ENCODE results near the gene PDE3B. TPM values are rescaled to one million over a fixed set of nuclear protein-coding genes. Genes with fewer than 3 reads are reported as not detected.

Gene PDE3B
- polyA plus RNA-seq, 1 of the 3 experiments (the other 2 are of a cell fraction), result 0.26 TPM

DNA sequence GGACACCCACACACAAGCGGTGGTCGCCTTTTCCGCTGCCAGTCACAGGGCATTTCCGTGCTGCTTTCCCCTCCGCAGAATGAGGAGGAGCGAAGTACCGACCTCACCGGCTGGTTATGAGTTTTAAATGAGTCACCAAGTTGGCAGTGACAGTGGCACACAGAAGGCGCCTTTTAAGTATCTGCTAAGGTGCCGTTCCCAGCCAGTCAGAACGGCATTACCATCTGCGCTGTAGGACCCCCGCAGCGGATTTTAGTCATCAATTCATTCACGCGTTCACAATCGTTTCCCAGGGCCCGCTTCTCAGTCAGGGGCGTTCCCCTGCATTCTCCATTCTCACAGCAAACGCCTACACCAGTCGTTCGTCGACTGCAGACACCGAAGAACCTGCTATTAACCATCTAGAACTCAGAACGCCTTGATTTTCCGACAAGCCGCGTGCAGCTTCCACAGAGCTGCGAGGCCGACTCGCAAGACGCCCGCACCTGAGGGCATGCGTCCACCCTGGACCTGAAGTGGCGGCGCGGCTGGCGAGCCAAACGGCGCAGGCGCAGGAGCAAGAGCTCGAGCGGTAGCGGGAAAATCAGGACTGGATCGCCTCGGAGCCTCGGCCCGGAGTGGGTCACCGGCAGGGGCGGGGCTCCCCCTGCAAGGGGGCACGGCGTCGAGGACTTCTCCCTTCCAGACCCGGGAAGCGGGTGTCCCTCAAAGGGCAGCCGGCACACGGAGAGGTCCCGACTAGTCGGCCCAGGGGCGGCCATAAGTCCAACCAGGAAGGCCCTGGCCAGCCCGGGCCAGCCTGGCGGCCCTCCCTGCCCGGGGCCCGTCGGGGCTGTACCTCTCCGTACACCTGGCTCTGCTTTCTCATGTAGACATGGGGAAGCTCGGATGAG, 247.8 kb downstream of the PDE3B start:
- Histone ChIP-seq H3F3A (replicated peaks; ENCODE audit: insufficient read depth) (no peaks in the 10 kb centered on the region), H2AFZ (ENCODE audit: low read depth) (peak overlapping the region; percentile 98), H3K27me3 (ENCODE audit: insufficient read depth) (no peaks in the 10 kb centered on the region), H3K79me2 (ENCODE audit: insufficient read depth) (peaks cover 11% of the 10 kb centered on the region; the same call in 1 of the 2 replicates), H3K27ac (ENCODE audit: low read depth in 2 of 2, low read length in 1 of 2) (peak overlapping the region; percentile 80 to 87), H3K4me3 (ENCODE audit: low read depth in 2 of 2, low read length in 1 of 2) (peak overlapping the region; percentile 75 to 88), H3K9me3 (no peaks in the 10 kb centered on the region), H3K4me2 (peak overlapping the region; percentile 90), H4K20me1 (ENCODE audit: insufficient read depth) (no peaks in the 10 kb centered on the region), H3K9ac (peak overlapping the region; percentile 77), H3K36me3 (replicated peaks in 1 of 2; ENCODE audit: control insufficient read depth in 1 of 2, insufficient read depth in 2 of 2, low read length in 1 of 2) (no peaks in the 10 kb centered on the region), H3K9me2 (no peaks in the 10 kb centered on the region), H3K4me1 (ENCODE audit: control insufficient read depth in 1 of 2, insufficient read depth in 2 of 2, low read depth in 1 of 2, low read length in 1 of 2) (no peaks in the 10 kb centered on the region; a peak in 2 of 4 replicates)
- CTCF ChIA-PET, result interaction anchor here (0.6 to 8.0 kb wide), 13 partner anchors 8 to 436 kb away, joined by 3 to 62 read pairs (median 3); partner anchors contain the start of gene CALCB
- under 1% methylated on average over 23 of the region's 67 CpGs for WGBS (ENCODE audit: low lambda C conversion rate)
- POLR2A ChIA-PET, result interaction anchor here (0.8 to 2.0 kb wide), 4 partner anchors 247 to 371 kb away, joined by 3 to 13 read pairs (median 8); partner anchors contain the start of gene PSMA1
- DNase-seq, result peak; percentile 93
- TF ChIP-seq GATA2 (CRISPR knock-in tag; IDR thresholded peaks at IDR 0.05), result no peak
- TF ChIP-seq, protein P1, sequence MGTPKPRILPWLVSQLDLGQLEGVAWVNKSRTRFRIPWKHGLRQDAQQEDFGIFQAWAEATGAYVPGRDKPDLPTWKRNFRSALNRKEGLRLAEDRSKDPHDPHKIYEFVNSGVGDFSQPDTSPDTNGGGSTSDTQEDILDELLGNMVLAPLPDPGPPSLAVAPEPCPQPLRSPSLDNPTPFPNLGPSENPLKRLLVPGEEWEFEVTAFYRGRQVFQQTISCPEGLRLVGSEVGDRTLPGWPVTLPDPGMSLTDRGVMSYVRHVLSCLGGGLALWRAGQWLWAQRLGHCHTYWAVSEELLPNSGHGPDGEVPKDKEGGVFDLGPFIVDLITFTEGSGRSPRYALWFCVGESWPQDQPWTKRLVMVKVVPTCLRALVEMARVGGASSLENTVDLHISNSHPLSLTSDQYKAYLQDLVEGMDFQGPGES (IDR thresholded peaks at IDR 0.05; ENCODE audit: low read depth, low read length), result no peak
- TF ChIP-seq MEF2A (IDR thresholded peaks at IDR 0.05; ENCODE audit: borderline replicate concordance, low read depth), result no peak
- TF ChIP-seq, protein P2, sequence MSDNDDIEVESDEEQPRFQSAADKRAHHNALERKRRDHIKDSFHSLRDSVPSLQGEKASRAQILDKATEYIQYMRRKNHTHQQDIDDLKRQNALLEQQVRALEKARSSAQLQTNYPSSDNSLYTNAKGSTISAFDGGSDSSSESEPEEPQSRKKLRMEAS (IDR thresholded peaks at IDR 0.05; ENCODE audit: low read depth), result peak; percentile 99
- peak; percentile 91 for TF ChIP-seq MXI1 (IDR thresholded peaks at IDR 0.05; ENCODE audit: low read depth, low read length)
- TF ChIP-seq NFIC (IDR thresholded peaks at IDR 0.05; ENCODE audit: borderline replicate concordance), result 0 out of 2 replicates have a peak, but pooled peaks have one; percentile 25
- TF ChIP-seq FOXM1 (IDR thresholded peaks at IDR 0.05; ENCODE audit: low read depth), result no peak
- TF ChIP-seq, protein P3, sequence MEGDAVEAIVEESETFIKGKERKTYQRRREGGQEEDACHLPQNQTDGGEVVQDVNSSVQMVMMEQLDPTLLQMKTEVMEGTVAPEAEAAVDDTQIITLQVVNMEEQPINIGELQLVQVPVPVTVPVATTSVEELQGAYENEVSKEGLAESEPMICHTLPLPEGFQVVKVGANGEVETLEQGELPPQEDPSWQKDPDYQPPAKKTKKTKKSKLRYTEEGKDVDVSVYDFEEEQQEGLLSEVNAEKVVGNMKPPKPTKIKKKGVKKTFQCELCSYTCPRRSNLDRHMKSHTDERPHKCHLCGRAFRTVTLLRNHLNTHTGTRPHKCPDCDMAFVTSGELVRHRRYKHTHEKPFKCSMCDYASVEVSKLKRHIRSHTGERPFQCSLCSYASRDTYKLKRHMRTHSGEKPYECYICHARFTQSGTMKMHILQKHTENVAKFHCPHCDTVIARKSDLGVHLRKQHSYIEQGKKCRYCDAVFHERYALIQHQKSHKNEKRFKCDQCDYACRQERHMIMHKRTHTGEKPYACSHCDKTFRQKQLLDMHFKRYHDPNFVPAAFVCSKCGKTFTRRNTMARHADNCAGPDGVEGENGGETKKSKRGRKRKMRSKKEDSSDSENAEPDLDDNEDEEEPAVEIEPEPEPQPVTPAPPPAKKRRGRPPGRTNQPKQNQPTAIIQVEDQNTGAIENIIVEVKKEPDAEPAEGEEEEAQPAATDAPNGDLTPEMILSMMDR (IDR thresholded peaks at IDR 0.05), result 0 out of 2 replicates have a peak, but pooled peaks have one; percentile 1
- TF ChIP-seq RAD21 (IDR thresholded peaks at IDR 0.05; ENCODE audit: low read length), result no peak
- TF ChIP-seq RXRA (IDR thresholded peaks at IDR 0.05; ENCODE audit: borderline replicate concordance, low read depth), result no peak
- no peak for TF ChIP-seq RFX5 (IDR thresholded peaks at IDR 0.05; ENCODE audit: low read length)
- TF ChIP-seq EZH2phosphoT487 (IDR thresholded peaks at IDR 0.05; ENCODE audit: borderline replicate concordance, low read depth), result no peak
- TF ChIP-seq, protein P4, sequence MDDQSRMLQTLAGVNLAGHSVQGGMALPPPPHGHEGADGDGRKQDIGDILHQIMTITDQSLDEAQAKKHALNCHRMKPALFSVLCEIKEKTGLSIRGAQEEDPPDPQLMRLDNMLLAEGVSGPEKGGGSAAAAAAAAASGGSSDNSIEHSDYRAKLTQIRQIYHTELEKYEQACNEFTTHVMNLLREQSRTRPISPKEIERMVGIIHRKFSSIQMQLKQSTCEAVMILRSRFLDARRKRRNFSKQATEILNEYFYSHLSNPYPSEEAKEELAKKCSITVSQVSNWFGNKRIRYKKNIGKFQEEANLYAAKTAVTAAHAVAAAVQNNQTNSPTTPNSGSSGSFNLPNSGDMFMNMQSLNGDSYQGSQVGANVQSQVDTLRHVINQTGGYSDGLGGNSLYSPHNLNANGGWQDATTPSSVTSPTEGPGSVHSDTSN (IDR thresholded peaks at IDR 0.05), result peak; percentile 5; the same call in 1 of the 2 replicates
- no peak; the same call in 1 of the 2 replicates for TF ChIP-seq YY1 (IDR thresholded peaks at IDR 0.05; ENCODE audit: low read depth)
- TF ChIP-seq GABPA (IDR thresholded peaks at IDR 0.05; ENCODE audit: low read depth), result no peak
- no peak for TF ChIP-seq ELF1 (IDR thresholded peaks at IDR 0.05)
- 0 out of 2 replicates have a peak, but pooled peaks have one; percentile 46 for TF ChIP-seq TAF1 (IDR thresholded peaks at IDR 0.05; ENCODE audit: borderline replicate concordance, low read depth, low read length)
- no peak for TF ChIP-seq RCOR1 (IDR thresholded peaks at IDR 0.05; ENCODE audit: low read length)
- no peak for TF ChIP-seq SMC3 (IDR thresholded peaks at IDR 0.05; ENCODE audit: low read depth, low read length)
- TF ChIP-seq TEAD4 (IDR thresholded peaks at IDR 0.05; ENCODE audit: borderline replicate concordance, insufficient read depth), result no peak
- TF ChIP-seq, protein P5, sequence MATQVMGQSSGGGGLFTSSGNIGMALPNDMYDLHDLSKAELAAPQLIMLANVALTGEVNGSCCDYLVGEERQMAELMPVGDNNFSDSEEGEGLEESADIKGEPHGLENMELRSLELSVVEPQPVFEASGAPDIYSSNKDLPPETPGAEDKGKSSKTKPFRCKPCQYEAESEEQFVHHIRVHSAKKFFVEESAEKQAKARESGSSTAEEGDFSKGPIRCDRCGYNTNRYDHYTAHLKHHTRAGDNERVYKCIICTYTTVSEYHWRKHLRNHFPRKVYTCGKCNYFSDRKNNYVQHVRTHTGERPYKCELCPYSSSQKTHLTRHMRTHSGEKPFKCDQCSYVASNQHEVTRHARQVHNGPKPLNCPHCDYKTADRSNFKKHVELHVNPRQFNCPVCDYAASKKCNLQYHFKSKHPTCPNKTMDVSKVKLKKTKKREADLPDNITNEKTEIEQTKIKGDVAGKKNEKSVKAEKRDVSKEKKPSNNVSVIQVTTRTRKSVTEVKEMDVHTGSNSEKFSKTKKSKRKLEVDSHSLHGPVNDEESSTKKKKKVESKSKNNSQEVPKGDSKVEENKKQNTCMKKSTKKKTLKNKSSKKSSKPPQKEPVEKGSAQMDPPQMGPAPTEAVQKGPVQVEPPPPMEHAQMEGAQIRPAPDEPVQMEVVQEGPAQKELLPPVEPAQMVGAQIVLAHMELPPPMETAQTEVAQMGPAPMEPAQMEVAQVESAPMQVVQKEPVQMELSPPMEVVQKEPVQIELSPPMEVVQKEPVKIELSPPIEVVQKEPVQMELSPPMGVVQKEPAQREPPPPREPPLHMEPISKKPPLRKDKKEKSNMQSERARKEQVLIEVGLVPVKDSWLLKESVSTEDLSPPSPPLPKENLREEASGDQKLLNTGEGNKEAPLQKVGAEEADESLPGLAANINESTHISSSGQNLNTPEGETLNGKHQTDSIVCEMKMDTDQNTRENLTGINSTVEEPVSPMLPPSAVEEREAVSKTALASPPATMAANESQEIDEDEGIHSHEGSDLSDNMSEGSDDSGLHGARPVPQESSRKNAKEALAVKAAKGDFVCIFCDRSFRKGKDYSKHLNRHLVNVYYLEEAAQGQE (IDR thresholded peaks at IDR 0.05; ENCODE audit: low read depth, low read length), result no peak
- peak; percentile 28; the same call in 1 of the 2 replicates for TF ChIP-seq TCF12 (IDR thresholded peaks at IDR 0.05)
- TF ChIP-seq SIN3A (IDR thresholded peaks at IDR 0.05; ENCODE audit: borderline replicate concordance, low read depth, low read length), result no peak; the same call in 1 of the 2 replicates

Measured in SK-N-SH (cell line).